ENCODE measurements around the gene CPA2.

CPA2 gene

DNA sequence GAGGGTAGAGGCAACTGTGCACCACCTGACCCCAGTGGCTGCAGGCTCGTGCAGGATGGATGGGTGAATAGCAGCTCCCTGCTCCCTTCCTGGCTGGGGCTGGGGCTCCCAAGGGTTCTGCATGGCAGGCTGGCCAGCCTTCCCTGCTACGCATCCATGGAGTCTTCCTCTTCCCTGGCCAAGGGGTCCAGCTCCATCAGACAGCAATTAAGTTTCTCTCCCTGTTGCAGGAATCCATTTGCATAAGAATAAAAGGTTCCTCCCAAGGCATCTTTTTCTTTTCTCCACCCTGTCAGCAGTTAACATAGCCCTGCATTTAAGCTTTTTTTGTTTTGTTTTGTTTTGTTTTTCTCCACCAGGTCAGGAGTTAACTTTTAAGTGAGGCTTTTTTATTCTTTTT, 10.0 kb upstream of the CPA2 start:
- DNase-seq: no peak

GRCh38 chr7:130258494-130259078, 8.1 kb upstream of the CPA2 start:
- no peak for DNase-seq

- no peak for DNase-seq
These were observed 4.2 kb upstream of the CPA2 start for GRCh38 chr7:130262448-130262847.

- DNase-seq: no peak
These were observed 3.5 kb upstream of the CPA2 start for GRCh38 chr7:130263130-130263529.

DNA sequence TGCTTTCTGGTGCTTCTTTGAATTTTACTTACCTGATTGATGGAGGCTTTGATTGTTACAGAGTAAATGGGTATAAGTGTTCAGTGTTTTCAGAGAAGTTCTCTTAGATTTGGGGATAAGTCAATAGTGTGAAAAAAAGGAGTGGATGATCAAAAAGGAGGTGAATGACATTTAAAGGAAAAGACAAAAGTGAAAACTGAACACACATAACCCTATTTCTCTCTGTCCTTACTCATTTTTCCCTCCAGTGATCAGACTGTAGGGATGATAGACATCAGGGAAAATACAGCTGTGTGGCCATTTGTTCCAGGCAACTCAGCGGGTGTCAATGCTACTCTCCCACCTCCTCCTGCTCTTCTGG, 278 bp downstream of the CPA2 start:
- no peak for DNase-seq

- no peak for DNase-seq
These were observed 2.0 kb downstream of the CPA2 start for GRCh38 chr7:130268463-130269317.

DNA sequence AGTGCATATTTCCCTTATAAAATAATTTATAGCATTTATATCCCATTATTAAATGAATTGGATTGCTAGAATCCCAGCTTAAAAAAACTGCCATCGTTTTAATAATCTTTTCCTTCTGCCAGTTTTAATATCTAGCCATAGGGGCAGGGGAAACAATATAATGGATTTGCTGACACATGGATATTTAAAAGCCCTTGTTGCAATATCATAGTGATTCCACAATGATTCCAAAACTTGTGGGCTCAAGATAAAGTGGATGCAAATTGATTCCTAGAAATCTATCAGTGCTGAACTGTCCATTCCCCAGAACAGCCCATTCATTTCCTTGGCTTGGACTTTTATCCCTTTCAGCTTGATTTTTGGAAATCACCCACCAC, 2.6 kb downstream of the CPA2 start:
- DNase-seq: no peak

GRCh38 chr7:130270947-130271800, 4.5 kb downstream of the CPA2 start:
- DNase-seq: peak; percentile 40

- peak; percentile 93 for DNase-seq
These were observed 5.9 kb downstream of the CPA2 start for GRCh38 chr7:130272381-130273080.

DNA sequence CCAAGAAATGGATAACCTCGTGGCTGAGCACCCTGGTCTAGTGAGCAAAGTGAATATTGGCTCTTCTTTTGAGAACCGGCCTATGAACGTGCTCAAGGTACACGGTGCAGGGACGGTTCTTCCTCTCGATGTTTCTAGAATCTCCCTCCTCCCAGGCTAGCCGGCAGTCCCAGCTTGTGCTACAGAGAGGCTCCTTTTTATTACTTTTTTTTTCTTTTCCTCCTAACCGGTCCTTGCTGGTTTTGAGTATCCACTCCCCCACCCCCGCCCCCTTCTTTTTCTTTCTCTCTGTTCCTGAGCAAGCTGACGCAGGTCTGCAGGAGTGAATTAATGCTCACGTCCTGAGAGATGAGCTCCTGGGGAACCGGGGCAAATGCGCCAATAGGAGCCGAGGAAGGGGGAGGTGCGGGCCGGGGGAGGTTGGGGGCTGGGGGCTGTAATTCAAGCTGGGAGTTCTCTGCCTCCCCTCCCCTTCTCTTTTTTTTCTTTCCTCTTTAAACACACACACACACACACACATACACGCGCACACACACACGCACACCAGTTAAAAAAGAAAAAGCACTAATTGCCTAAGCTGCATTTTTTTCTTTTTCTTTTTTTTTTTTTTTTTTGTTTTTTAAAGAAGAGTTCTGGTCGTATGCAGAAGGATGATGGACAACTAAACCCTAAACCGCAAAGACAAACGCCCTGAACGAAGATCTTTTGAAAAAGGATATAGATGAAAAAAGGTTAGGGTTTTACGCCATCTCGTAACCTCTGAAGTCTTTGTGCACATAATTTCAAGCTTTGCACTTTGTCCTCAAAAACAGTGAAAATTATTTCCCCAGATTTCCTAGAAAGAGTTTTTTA, 6.6 kb downstream of the CPA2 start:
- DNase-seq: peak; percentile 95

- peak; percentile 97 for DNase-seq
These were observed 7.2 kb downstream of the CPA2 start for GRCh38 chr7:130273933-130274255.

GRCh38 chr7:130274296-130274695, 7.6 kb downstream of the CPA2 start:
- no peak for DNase-seq

- DNase-seq: no peak
These were observed 8.4 kb downstream of the CPA2 start for GRCh38 chr7:130274983-130275591.

DNA sequence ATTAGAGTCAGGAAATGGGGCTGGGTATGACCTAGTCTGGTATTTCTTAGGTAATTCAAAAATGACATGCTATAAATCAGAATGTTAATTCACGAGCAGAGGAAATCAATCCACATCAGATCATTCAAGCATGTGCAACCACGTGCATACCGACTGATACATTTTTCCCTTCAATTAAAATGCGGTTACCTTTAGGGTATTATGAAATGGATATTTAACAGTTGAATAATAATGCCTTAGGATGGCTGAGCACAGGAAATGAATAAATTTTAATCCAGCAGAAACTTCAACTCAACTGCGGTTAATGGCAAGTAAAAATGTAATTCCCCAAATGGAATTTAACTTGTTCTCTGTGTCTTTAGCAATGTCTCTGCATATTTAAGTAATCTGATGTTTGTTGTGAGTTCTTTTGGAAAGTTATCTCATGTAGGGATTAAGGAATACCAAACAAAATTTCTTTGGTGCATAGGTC, 9.2 kb downstream of the CPA2 start:
- no peak for DNase-seq

GRCh38 chr7:130276796-130277762, 10.4 kb downstream of the CPA2 start:
- no peak for DNase-seq

GRCh38 chr7:130277763-130278643, 11.3 kb downstream of the CPA2 start:
- DNase-seq: peak; percentile 66

GRCh38 chr7:130278860-130279259, 12.2 kb downstream of the CPA2 start:
- DNase-seq: no peak

GRCh38 chr7:130279286-130279685, 12.6 kb downstream of the CPA2 start:
- DNase-seq: no peak

DNA sequence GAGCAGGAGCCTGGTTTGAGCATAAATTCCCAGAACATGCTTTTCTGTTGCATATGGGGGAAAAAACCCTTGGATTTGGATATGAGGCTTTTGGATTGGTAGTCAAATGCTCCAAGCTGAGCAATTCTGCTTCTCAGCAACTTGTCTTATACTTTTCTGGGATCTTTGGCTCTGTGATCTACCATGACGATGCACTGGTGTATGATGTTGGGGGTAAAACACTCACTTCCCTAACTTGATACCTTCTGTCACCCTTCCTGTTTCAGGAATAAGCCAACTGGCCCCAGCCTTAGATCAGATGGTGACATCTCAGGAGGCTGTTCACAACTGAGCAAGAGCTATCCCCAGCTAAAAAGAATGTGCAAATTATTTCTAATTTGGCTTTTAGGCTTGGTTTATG, 13.2 kb downstream of the CPA2 start:
- DNase-seq: no peak

Data from DMS 273 treated with DMSO at 0.1 percent for 48 hours (cell line).